ENCODE measurements around the gene GNAT2. TPM values are rescaled to one million over a fixed set of nuclear protein-coding genes. Genes with fewer than 3 reads are reported as not detected.

GNAT2 gene
- total RNA-seq, 1 experiment from 2014 or later = 0.20 TPM

- H3K9ac ChIP-seq (ENCODE audit: extremely low read depth, insufficient read length, low read length) = no peak overlapping the region
- DNase-seq = no peak
- H3K4me3 Mint-ChIP-seq = no peak overlapping the region
- no peak overlapping the region for H2BK20ac ChIP-seq (ENCODE audit: low read depth, low read length, poor library complexity, severe bottlenecking)
- no peak overlapping the region for H3K27ac Mint-ChIP-seq
- no peak overlapping the region for H2BK120ac ChIP-seq (ENCODE audit: low read depth, low read length, poor library complexity, severe bottlenecking)
- H3K79me1 ChIP-seq (ENCODE audit: insufficient read depth, low read depth, low read length, poor library complexity, severe bottlenecking) = peaks cover 3% of the 10 kb centered on the region
- H3K23ac ChIP-seq (ENCODE audit: insufficient read length, low read depth, low read length) = no peak overlapping the region
- no peak overlapping the region for H3K18ac ChIP-seq (ENCODE audit: insufficient read length, low read depth, low read length)
- H3K79me2 ChIP-seq (ENCODE audit: insufficient read depth, low read length) = peaks cover 26% of the 10 kb centered on the region; the same call in 1 of the 2 replicates
- peaks cover 33 to 36% of the 10 kb centered on the region in 2 experiments for H3K4me1 Mint-ChIP-seq
- H3K23me2 ChIP-seq (ENCODE audit: insufficient read length, low read depth, low read length, poor library complexity, severe bottlenecking) = no peaks in the 10 kb centered on the region
- H3K27ac ChIP-seq (ENCODE audit: insufficient read length, low read depth, low read length) = no peak overlapping the region
- no peak overlapping the region for H2BK12ac ChIP-seq (ENCODE audit: insufficient read length, low read depth, low read length)
- H3K9me3 Mint-ChIP-seq = no peaks in the 10 kb centered on the region; a peak in 1 of 5 replicates
- H3T11ph ChIP-seq (ENCODE audit: low read length) = no peak overlapping the region
- peaks cover 3 to 5% (median 4%) of the 10 kb centered on the region in 3 experiments; a peak in 6 of 7 replicates for H3K36me3 Mint-ChIP-seq (ENCODE audit: insufficient read depth in 1 of 3, low read depth in 3 of 3)
- no peaks in the 10 kb centered on the region for H3K9me3 ChIP-seq (ENCODE audit: control insufficient read depth, low read depth, low read length)
- H4K8ac ChIP-seq (replicated peaks; ENCODE audit: insufficient read length, low read depth, low read length) = no peak overlapping the region
- no peak overlapping the region for H4K5ac ChIP-seq (ENCODE audit: insufficient read length, low read depth, low read length)
- H2BK15ac ChIP-seq (ENCODE audit: low read depth, low read length) = no peak overlapping the region
- no peak overlapping the region for H2BK5ac ChIP-seq (ENCODE audit: insufficient read length, low read length)
- H3K4me2 ChIP-seq (ENCODE audit: insufficient read depth, insufficient read length, low read length) = no peak overlapping the region
- no peak for TF ChIP-seq CTCF (conservative IDR thresholded peaks at IDR 0.05)
- no peaks in the 10 kb centered on the region for H4K20me1 ChIP-seq (ENCODE audit: control insufficient read depth, insufficient read depth, insufficient read length)
- no peak overlapping the region for H3K4ac ChIP-seq (ENCODE audit: low read depth, low read length)
- no peaks in the 10 kb centered on the region; the same call in 1 of the 2 replicates for H3K4me1 ChIP-seq (ENCODE audit: insufficient read depth, low read length)
- H4K91ac ChIP-seq (ENCODE audit: insufficient read length, low read depth, low read length) = no peak overlapping the region
- no peaks in the 10 kb centered on the region for H3K27me3 ChIP-seq (ENCODE audit: insufficient read depth, low read length)
- no peak overlapping the region for H3K56ac ChIP-seq (ENCODE audit: insufficient read length, low read depth, low read length)
- H2AFZ ChIP-seq (ENCODE audit: low read length) = no peak overlapping the region
- H3K27me3 Mint-ChIP-seq (ENCODE audit: low read depth) = no peaks in the 10 kb centered on the region
- H2AK5ac ChIP-seq (ENCODE audit: insufficient read length, low read length) = no peak overlapping the region
- H3K14ac ChIP-seq (ENCODE audit: insufficient read depth, low read length) = no peak overlapping the region
These were observed 59.4 kb downstream of the GNAT2 start for GRCh38 chr1:109559995-109560394.
